Common myeloid progenitor, CD34-positive (primary cell): Measurements from ENCODE around the gene CDYL2. TPM values are rescaled to one million over a fixed set of nuclear protein-coding genes. Genes with fewer than 3 reads are reported as not detected.

Experiments
- CTCF ChIA-PET: fragments of 350-600 bp; sonication (Branson Sonifier 250); formaldehyde crosslinking; loops from one replicate; lab custom pipeline; 2021; ENCODE audit warnings: antibody characterized with exemption; lab: Charles Lee
- POLR2A ChIA-PET: fragments of 350-600 bp; sonication (Branson Sonifier 250); formaldehyde crosslinking; loops from one replicate; lab custom pipeline; 2021; ENCODE audit warnings: antibody characterized with exemption; lab: Charles Lee
- DNase-seq, 3 donors: peaks; one replicate each; pipeline versions ENCODE4 v3.0.0 to v3.0.0-alpha.2; 2013
- H3K27ac ChIP-seq, 2 experiments: 1 replicate in 1 of 2; 2 replicates in 1 of 2; pipeline ENCODE4 v1.7.0; 2013; ENCODE audit warnings: inconsistent platforms in 2 of 2, low read length in 2 of 2, mild to moderate bottlenecking in 2 of 2, low read depth in 1 of 2, moderate library complexity in 1 of 2; ENCODE audit not compliant: severe bottlenecking in 2 of 2, insufficient read depth in 1 of 2, poor library complexity in 1 of 2
- H3K27me3 ChIP-seq, 5 experiments: replicated peaks in 2 of 5; 1 replicate in 3 of 5; 2 replicates in 2 of 5; pipeline versions ENCODE4 v1.6.1 to v1.7.0; 2013; ENCODE audit warnings: low read length in 4 of 5, mild to moderate bottlenecking in 2 of 5, moderate library complexity in 2 of 5, inconsistent platforms in 1 of 5; ENCODE audit not compliant: insufficient read depth in 5 of 5, control insufficient read depth in 4 of 5
- H3K36me3 ChIP-seq, 4 experiments: 1 replicate in 2 of 4; 2 replicates in 2 of 4; pipeline versions ENCODE4 v1.6.1 to v1.7.0; 2013; ENCODE audit warnings: low read length in 3 of 4, control low read depth in 1 of 4, mild to moderate bottlenecking in 1 of 4; ENCODE audit not compliant: control insufficient read depth in 4 of 4, insufficient read depth in 4 of 4
- H3K4me1 ChIP-seq, 4 experiments: 1 replicate in 3 of 4; 2 replicates in 1 of 4; pipeline versions ENCODE4 v1.6.1 to v1.7.1; 2013; ENCODE audit warnings: low read length in 3 of 4, mild to moderate bottlenecking in 3 of 4, control low read depth in 1 of 4, inconsistent platforms in 1 of 4, moderate library complexity in 1 of 4; ENCODE audit not compliant: control insufficient read depth in 4 of 4, insufficient read depth in 4 of 4; ENCODE audit errors: control extremely low read depth in 1 of 4
- H3K4me3 ChIP-seq, 7 experiments: 1 replicate in 4 of 7; 2 replicates in 3 of 7; pipeline versions ENCODE4 v1.5.1 to v1.7.0; 2013; ENCODE audit warnings: mild to moderate bottlenecking in 7 of 7, low read length in 6 of 7, moderate library complexity in 6 of 7, inconsistent platforms in 2 of 7, low read depth in 2 of 7, control low read depth in 1 of 7; ENCODE audit not compliant: insufficient read depth in 4 of 7, control insufficient read depth in 1 of 7; ENCODE audit errors: extremely low read depth in 1 of 7
- H3K9me3 ChIP-seq, 5 experiments: 1 replicate in 4 of 5; 2 replicates in 1 of 5; pipeline versions ENCODE4 v1.6.1 to v1.7.1; 2013; ENCODE audit warnings: low read length in 4 of 5, mild to moderate bottlenecking in 2 of 5, inconsistent platforms in 1 of 5, low read depth in 1 of 5, moderate library complexity in 1 of 5; ENCODE audit not compliant: control insufficient read depth in 4 of 5, insufficient read depth in 2 of 5; ENCODE audit errors: control extremely low read depth in 1 of 5
- WGBS: methylation state at CpG from one replicate; pipeline ENCODE4 v1.1.5; 2013; ENCODE audit not compliant: insufficient coverage; 5-methylcytosine and 5-hydroxymethylcytosine counted together
- polyA plus RNA-seq: library from polyadenylated mRNA; unstranded; fragments of 120-200 nt; gene quantifications from one replicate; pipeline ENCODE4 v1.2.1, GENCODE V29; 2013

Gene CDYL2
- 8.5 TPM for polyA plus RNA-seq

GRCh38 chr16:80804526-80805383 is at the start of gene CDYL2:
Gene CDYL2, minus strand, starts transcription at chr16:80804598. Its CDS starts 425 bp downstream, at chr16:80804173.
- H3K4me3 ChIP-seq, result peak within 1 kb of the TSS; percentile 73 to 88 (median 78)
- peak; percentile 34 to 59 (median 36) for DNase-seq
- WGBS, result 4% methylated on average over 40 of the region's 63 CpGs
- POLR2A ChIA-PET, result interaction anchor here (0.6 kb wide), 1 partner anchor 280 kb away, joined by 3 read pairs; no protein-coding TSS in a partner anchor
- H3K4me1 ChIP-seq, result peaks cover 6 to 30% (median 22%) of the 10 kb centered on the region in 4 experiments
- peaks cover 0 to 4% (median 0%) of the 10 kb centered on the region in 4 experiments for H3K36me3 ChIP-seq
- no peaks in the 10 kb centered on the region for H3K9me3 ChIP-seq
- H3K27me3 ChIP-seq, result no peaks in the 10 kb centered on the region
- CTCF ChIA-PET, result no interaction called here
- H3K27ac ChIP-seq, result no peak within 1 kb of the TSS

- DNase-seq, result peak; percentile 31 to 63 (median 55)
- no peak overlapping the region for H3K4me3 ChIP-seq
- POLR2A ChIA-PET, result interaction anchor here (0.6 kb wide), 1 partner anchor 175 kb away, joined by 3 read pairs; no protein-coding TSS in a partner anchor
These were observed 48.0 kb upstream of the CDYL2 start for GRCh38 chr16:80852261-80852872.

GRCh38 chr16:80851831-80852230 is 47.4 kb upstream of the CDYL2 start:
- H3K9me3 ChIP-seq, result no peaks in the 10 kb centered on the region
- H3K4me3 ChIP-seq, result no peak overlapping the region
- ChIA-PET POLR2A (no interaction called here), CTCF (interaction anchor here (1.4 to 2.9 kb wide), 3 partner anchors 10 to 324 kb away, joined by 4 to 12 read pairs (median 5); no protein-coding TSS in a partner anchor)
- no peak for DNase-seq
- H3K4me1 ChIP-seq, result no peaks in the 10 kb centered on the region
- H3K27ac ChIP-seq, result no peak overlapping the region
- WGBS, result 100% methylated on average over 5 of the region's 6 CpGs
- no peaks in the 10 kb centered on the region for H3K36me3 ChIP-seq
- H3K27me3 ChIP-seq, result no peaks in the 10 kb centered on the region

More at GRCh38 chr16:80852261-80852872, 48.0 kb upstream of the CDYL2 start:
- Histone ChIP-seq H3K9me3 (no peaks in the 10 kb centered on the region), H3K27me3 (no peaks in the 10 kb centered on the region), H3K36me3 (no peaks in the 10 kb centered on the region), H3K27ac (no peak overlapping the region), H3K4me1 (no peaks in the 10 kb centered on the region)
- CTCF ChIA-PET, result interaction anchor here (1.4 to 2.9 kb wide), 3 partner anchors 10 to 325 kb away, joined by 4 to 12 read pairs (median 5); no protein-coding TSS in a partner anchor
- 100% methylated on average over 5 of the region's 5 CpGs for WGBS

GRCh38 chr16:80850757-80851156 is 46.4 kb upstream of the CDYL2 start:
- no peaks in the 10 kb centered on the region for H3K27me3 ChIP-seq
- no peaks in the 10 kb centered on the region for H3K36me3 ChIP-seq
- H3K4me1 ChIP-seq, result no peaks in the 10 kb centered on the region
- no peaks in the 10 kb centered on the region for H3K9me3 ChIP-seq
- no peak overlapping the region for H3K27ac ChIP-seq
- H3K4me3 ChIP-seq, result no peak overlapping the region
- POLR2A ChIA-PET, result no interaction called here
- CTCF ChIA-PET, result interaction anchor here (2.9 kb wide), 1 partner anchor 323 kb away, joined by 12 read pairs; no protein-coding TSS in a partner anchor
- DNase-seq, result no peak

- Histone ChIP-seq H3K27me3 (no peaks in the 10 kb centered on the region), H3K27ac (no peak overlapping the region), H3K4me1 (no peaks in the 10 kb centered on the region), H3K9me3 (peaks cover 0 to 4% (median 0%) of the 10 kb centered on the region in 5 experiments), H3K4me3 (no peak overlapping the region), H3K36me3 (no peaks in the 10 kb centered on the region)
- POLR2A ChIA-PET, result interaction anchor here (0.5 kb wide), 1 partner anchor 240 kb away, joined by 3 read pairs; no protein-coding TSS in a partner anchor
- DNase-seq, result no peak
- CTCF ChIA-PET, result interaction anchor here (0.6 to 1.0 kb wide), 3 partner anchors 10 to 1265 kb away, joined by 3 read pairs; no protein-coding TSS in a partner anchor
- WGBS, result no CpG with 5 or more reads among the region's 1 CpG
These were observed 44.5 kb upstream of the CDYL2 start for GRCh38 chr16:80848862-80849261.

GRCh38 chr16:80846680-80847079 is 42.3 kb upstream of the CDYL2 start:
- POLR2A ChIA-PET, result no interaction called here
- CTCF ChIA-PET, result no interaction called here
- DNase-seq, result no peak
- H3K4me3 ChIP-seq, result no peak overlapping the region
- peaks cover 0 to 12% (median 0%) of the 10 kb centered on the region in 5 experiments for H3K9me3 ChIP-seq
- H3K27ac ChIP-seq, result no peak overlapping the region
- H3K4me1 ChIP-seq, result no peaks in the 10 kb centered on the region
- 100% methylated on average over 1 of the region's 3 CpGs for WGBS
- H3K27me3 ChIP-seq, result peaks cover 0 to 4% (median 0%) of the 10 kb centered on the region in 5 experiments
- H3K36me3 ChIP-seq, result no peaks in the 10 kb centered on the region
